GM12878 (cell line): ENCODE data around the gene TMEM150C. TPM values are rescaled to one million over a fixed set of nuclear protein-coding genes. Genes with fewer than 3 reads are reported as not detected.

Experiments
- ATAC-seq: fragments of 200-7000 bp; cut with Tn5 transposase; 3 replicates; pipeline ENCODE4 v1.9.1; 2020; ENCODE audit warnings: mild to moderate bottlenecking, moderate library complexity
- BruUV-seq: library from RNA; stranded (reverse); fragments of 400-500 nt; replicated peaks from 2 replicates; lab custom pipeline; 2021; lab: Mats Ljungman, UMichigan
- CTCF ChIA-PET: fragments of 300-600 bp; sonication (Branson Sonifier 250); formaldehyde crosslinking; extraction: SDS; loops from one replicate; lab custom pipeline; 2021; ENCODE audit warnings: inconsistent platforms; lab: Yijun Ruan, JAX
- POLR2A ChIA-PET: fragments of 350-600 bp; formaldehyde crosslinking; extraction: SDS; loops from one replicate; lab custom pipeline; 2021; ENCODE audit warnings: inconsistent platforms; lab: Charles Lee
- RAD21 ChIA-PET: fragments of 300-600 bp; sonication (Branson Sonifier 250); formaldehyde crosslinking; loops from one replicate; lab custom pipeline; 2023; ENCODE audit warnings: antibody characterized with exemption; ENCODE audit not compliant: unreplicated experiment; lab: Charles Lee
- SMC1A ChIA-PET: fragments of 300-600 bp; sonication (Branson Sonifier 250); formaldehyde crosslinking; loops from one replicate; lab custom pipeline; 2023; ENCODE audit not compliant: unreplicated experiment, uncharacterized antibody; lab: Charles Lee
- DNase-seq: peaks from one replicate; pipeline ENCODE4 v3.0.0-alpha.2; 2011; ENCODE audit warnings: low read depth, low spot score
- FAIRE-seq: peaks from 3 replicates; lab custom pipeline; 2011; peaks lifted over from hg19 to GRCh38; lab: Jason Lieb, UNC
- H2AFZ ChIP-seq: 2 replicates; pipeline ENCODE4 v1.6.0; 2011; ENCODE audit warnings: low read depth, low read length, control low read depth; ENCODE audit not compliant: control insufficient read depth
- H3K27ac ChIP-seq: 2 replicates; pipeline ENCODE4 v1.5.1; 2011; ENCODE audit warnings: control low read depth; ENCODE audit not compliant: control insufficient read depth, insufficient read depth
- H3K27me3 ChIP-seq, 2 experiments: replicated peaks in 1 of 2; 2 replicates each; pipeline versions ENCODE4 v1.6.0 to v1.6.1; 2011; ENCODE audit warnings: low read length in 1 of 2; ENCODE audit not compliant: control insufficient read depth in 2 of 2, insufficient read depth in 2 of 2
- H3K36me3 ChIP-seq, 2 experiments: 2 replicates each; pipeline ENCODE4 v1.5.1; 2011; ENCODE audit warnings: low read length in 1 of 2; ENCODE audit not compliant: control insufficient read depth in 2 of 2, insufficient read depth in 2 of 2
- H3K4me1 ChIP-seq: 2 replicates; pipeline ENCODE4 v1.6.1; 2011; ENCODE audit warnings: mild to moderate bottlenecking, low read length, moderate library complexity, mixed read lengths; ENCODE audit not compliant: control insufficient read depth, insufficient read depth
- H3K4me2 ChIP-seq: 2 replicates; pipeline ENCODE4 v1.6.0; 2011; ENCODE audit warnings: control low read depth; ENCODE audit not compliant: control insufficient read depth, insufficient read depth
- H3K4me3 ChIP-seq: fragments of 200-600 bp; sonication (generic); 2 replicates; pipeline ENCODE4 v1.5.1; 2016
- H3K79me2 ChIP-seq: 2 replicates; pipeline ENCODE4 v1.6.0; 2011; ENCODE audit warnings: low read length; ENCODE audit not compliant: control insufficient read depth, insufficient read depth
- H3K9ac ChIP-seq: 2 replicates; pipeline ENCODE4 v1.8.0; 2011; ENCODE audit warnings: low read length, control low read depth, mixed read lengths; ENCODE audit not compliant: control insufficient read depth, insufficient read depth
- H3K9me3 ChIP-seq: replicated peaks from 3 replicates; pipeline ENCODE4 v1.5.1; 2011; ENCODE audit warnings: mild to moderate bottlenecking, low read length; ENCODE audit not compliant: control insufficient read depth, insufficient read depth
- H4K20me1 ChIP-seq: 2 replicates; pipeline ENCODE4 v1.6.0; 2011; ENCODE audit not compliant: control insufficient read depth, insufficient read depth
- ATF2 ChIP-seq: IDR thresholded peaks from 2 replicates; pipeline ENCODE4 v1.6.1; 2012; ENCODE audit warnings: low read length, inconsistent platforms
- BRCA1 ChIP-seq: IDR thresholded peaks from 2 replicates; pipeline ENCODE4 v1.6.1; 2011; ENCODE audit warnings: low read depth, low read length, improper control_type of control experiment
- CBFB ChIP-seq: IDR thresholded peaks from 2 replicates; pipeline ENCODE4 v1.6.1; 2016; ENCODE audit warnings: antibody characterized with exemption, low read depth
- CBX5 ChIP-seq: sonication (generic); IDR thresholded peaks from 2 replicates; pipeline ENCODE4 v1.6.1; 2016; ENCODE audit warnings: low read depth, moderate library complexity, mild to moderate bottlenecking, inconsistent platforms
- EP300 ChIP-seq, 2 experiments: fragments of 150-350 bp in 1 of 2; IDR thresholded peaks; 2 replicates each; pipeline ENCODE4 v1.6.1; 2011 to 2012; ENCODE audit warnings: low read depth in 2 of 2, low read length in 2 of 2, borderline replicate concordance in 1 of 2, improper control_type of control experiment in 1 of 2, inconsistent platforms in 1 of 2; ENCODE audit not compliant: control insufficient read depth in 1 of 2
- FOXK2 ChIP-seq: fragments of 450-650 bp; IDR thresholded peaks from 2 replicates; pipeline ENCODE4 v1.6.1; 2017; ENCODE audit warnings: mild to moderate bottlenecking, moderate library complexity
- IKZF2 ChIP-seq, 2 experiments: fragments of 450-650 bp; IDR thresholded peaks; 2 replicates each; pipeline ENCODE4 v1.6.1; 2017; ENCODE audit warnings: mild to moderate bottlenecking in 2 of 2, moderate library complexity in 2 of 2
- IRF4 ChIP-seq: IDR thresholded peaks from 2 replicates; pipeline ENCODE4 v1.6.1; 2011; ENCODE audit warnings: low read depth, low read length
- NFIC ChIP-seq: IDR thresholded peaks from 2 replicates; pipeline ENCODE4 v1.6.1; 2012; ENCODE audit warnings: low read depth, mild to moderate bottlenecking, inconsistent platforms, low read length, moderate library complexity
- PML ChIP-seq: IDR thresholded peaks from 2 replicates; pipeline ENCODE4 v1.6.1; 2012; ENCODE audit warnings: low read length, inconsistent platforms
- POLR2A ChIP-seq: IDR thresholded peaks from 2 replicates; pipeline ENCODE4 v1.6.1; 2011; ENCODE audit warnings: low read depth, mild to moderate bottlenecking, low read length
- POLR2AphosphoS5 ChIP-seq: IDR thresholded peaks from 2 replicates; pipeline ENCODE4 v1.6.1; 2011; ENCODE audit warnings: mild to moderate bottlenecking, low read length, inconsistent platforms
- RAD21 ChIP-seq: IDR thresholded peaks from 2 replicates; pipeline ENCODE4 v1.6.1; 2011; ENCODE audit warnings: mild to moderate bottlenecking, low read depth, low read length, moderate library complexity; ENCODE audit not compliant: insufficient read depth
- SMAD5 ChIP-seq: IDR thresholded peaks from 2 replicates; pipeline ENCODE4 v1.6.1; 2016; ENCODE audit warnings: antibody characterized with exemption, low read depth
- STAT1 ChIP-seq: fragments of 450-650 bp; conservative IDR thresholded peaks from 2 replicates; pipeline ENCODE4 v1.6.1; 2014; ENCODE audit warnings: antibody characterized with exemption, mild to moderate bottlenecking
- TBL1XR1 ChIP-seq: IDR thresholded peaks from 2 replicates; pipeline ENCODE4 v1.6.1; 2012; ENCODE audit warnings: low read depth, low read length, improper control_type of control experiment
- ZBTB11 ChIP-seq: fragments of 450-650 bp; formaldehyde crosslinking; IDR thresholded peaks from 2 replicates; pipeline ENCODE4 v1.5.0; 2022; ENCODE audit warnings: mild to moderate bottlenecking, missing genetic modification characterization
- ZNF207 ChIP-seq: fragments of 450-650 bp; IDR thresholded peaks from 2 replicates; pipeline ENCODE4 v1.6.1; 2014; ENCODE audit warnings: antibody characterized with exemption, mild to moderate bottlenecking, borderline replicate concordance
- WGBS: methylation state at CpG from one replicate; pipeline ENCODE4 v1.1.6; 2016; ENCODE audit warnings: low lambda C conversion rate; ENCODE audit not compliant: insufficient replicate concordance, insufficient coverage; ENCODE audit errors: missing lambda C conversion rate; 5-methylcytosine and 5-hydroxymethylcytosine counted together
- in situ Hi-C: fragments of 300-500 bp; cut with MboI; formaldehyde crosslinking; loops from 9 replicates; pipeline ENCODE4 v1.14.3; 2018; ENCODE audit warnings: mixed read lengths
- intact Hi-C: fragments of 100-400 bp; cut with micrococcal nuclease; formaldehyde crosslinking; loops from one replicate; pipeline ENCODE4 v1.14.2; 2022; ENCODE audit not compliant: unreplicated experiment
- polyA plus RNA-seq, 11 experiments: library from polyadenylated mRNA; depleted of rRNA in 4 of 11; unstranded in 6 of 11; stranded (reverse) in 5 of 11; fragments of >200 nt; fragmentation: Nextera tagmentation in 4 of 11; fragmentation: Illumina TruSeq in 1 of 11; extraction: Ambion mirVana in 4 of 11; extraction: Trizol in 1 of 11; gene quantifications; 1 replicate in 1 of 11; 2 replicates in 10 of 11; pipeline versions ENCODE4 v1.2.1 to v1.2.3, GENCODE V29; 2011 to 2016; ENCODE audit warnings: inconsistent platforms in 2 of 11, missing spikeins in 2 of 11, low read depth in 1 of 11
- total RNA-seq, 4 experiments: library from RNA; depleted of rRNA in 3 of 4; stranded (reverse); fragments of >200 nt in 3 of 4; fragmentation: Illumina TruSeq in 1 of 4; extraction: Trizol in 1 of 4; gene quantifications; 2 replicates each; pipeline versions ENCODE4 v1.2.1 to v1.2.3, GENCODE V29; 2013 to 2021

TMEM150C gene
- total and polyA plus RNA-seq, 10 of the 15 experiments (the other 5 are each of a cell fraction or from before 2014, with no cell fraction given): 0.04 to 0.78 (median 0.13) TPM; not detected in 2

- TF ChIP-seq POLR2AphosphoS5 (no peak), BRCA1 (no peak), ZBTB11 (CRISPR knock-in tag) (no peak), PML (no peak), IKZF2 (IDR thresholded peaks at IDR 0.05) (no peak)
These were observed 42.0 kb downstream of the TMEM150C start (continued) for GRCh38 chr4:82519776-82520175.

- intact Hi-C loops: no loop called here
- ATAC-seq (no peak), DNase-seq (no peak), FAIRE-seq (no peak)
- H3K4me3 ChIP-seq: no peak overlapping the region
- H3K9me3 ChIP-seq: no peaks in the 10 kb centered on the region
- RAD21 ChIA-PET: no interaction called here
- no peak overlapping the region for H3K9ac ChIP-seq
- H2AFZ ChIP-seq: no peak overlapping the region
- no peak overlapping the region for H3K4me2 ChIP-seq
- H3K36me3 ChIP-seq: no peaks in the 10 kb centered on the region
- H4K20me1 ChIP-seq: no peaks in the 10 kb centered on the region
- WGBS: 25% methylated on average over 3 of the region's 3 CpGs
- BruUV-seq: no TSS peak
- in situ Hi-C loops: no loop called here
- no peaks in the 10 kb centered on the region for H3K4me1 ChIP-seq
- H3K79me2 ChIP-seq: no peaks in the 10 kb centered on the region
- H3K27me3 ChIP-seq: no peaks in the 10 kb centered on the region; a peak in 1 of 4 replicates
- CTCF ChIA-PET: no interaction called here
- POLR2A ChIA-PET: no interaction called here
- SMC1A ChIA-PET: no interaction called here
- no peak overlapping the region for H3K27ac ChIP-seq
- no peak for TF ChIP-seq CBFB
- no peak for TF ChIP-seq STAT1
- no peak for TF ChIP-seq ZBTB11 (CRISPR knock-in tag)
- no peak for TF ChIP-seq SMAD5
- no peak for TF ChIP-seq FOXK2
- TF ChIP-seq RAD21: no peak
- TF ChIP-seq ATF2: no peak
- no peak for TF ChIP-seq IRF4
- TF ChIP-seq CBX5: no peak
- no peak for TF ChIP-seq POLR2A
- no peak for TF ChIP-seq EP300 (IDR thresholded peaks at IDR 0.05; ENCODE audit: borderline replicate concordance in 1 of 2, control insufficient read depth in 1 of 2, low read depth in 2 of 2, low read length in 2 of 2)
- no peak for TF ChIP-seq ZNF207
- TF ChIP-seq TBL1XR1: no peak
- no peak for TF ChIP-seq NFIC
These were observed 42.7 kb downstream of the TMEM150C start for GRCh38 chr4:82519072-82519471.
